Motor neuron (in vitro differentiated cells): ENCODE results near the gene TRAF3IP1. TPM values are rescaled to one million over a fixed set of nuclear protein-coding genes. Genes with fewer than 3 reads are reported as not detected.

ENCODE experiments used
- ATAC-seq, 8 experiments: fragments of 200-7000 bp; cut with Tn5 transposase; replicated peaks in 6 of 8; 2 replicates each; pipeline ENCODE4 v1.8.0; 2021; ENCODE audit warnings: mild to moderate bottlenecking in 8 of 8, moderate library complexity in 8 of 8
- H3K27ac ChIP-seq, 2 donors: fragments of 250-450 bp; sonication (Bioruptor Pico); 2 replicates each; pipeline ENCODE4 v1.9.0; 2021; ENCODE audit warnings: antibody characterized with exemption in 2 of 2, mild to moderate bottlenecking in 2 of 2, moderate library complexity in 1 of 2
- H3K4me1 ChIP-seq, 2 donors: fragments of 250-450 bp; sonication (Bioruptor Pico); replicated peaks in 1 of 2; 2 replicates each; pipeline ENCODE4 v1.6.1; 2021; ENCODE audit warnings: antibody characterized with exemption in 2 of 2, mild to moderate bottlenecking in 2 of 2, moderate library complexity in 1 of 2
- H3K4me3 ChIP-seq, 5 donors: fragments of 250-450 bp; sonication (Bioruptor Pico); 2 replicates each; pipeline ENCODE4 v1.9.0; 2021; ENCODE audit warnings: antibody characterized with exemption in 5 of 5, mild to moderate bottlenecking in 5 of 5, moderate library complexity in 4 of 5
- WGBS, 10 experiments: fragments of 450-650 bp; shearing (Covaris generic); methylation state at CpG; one replicate each; pipeline ENCODE4 v1.0.0; 2022; 5-methylcytosine and 5-hydroxymethylcytosine counted together
- in situ Hi-C, 9 experiments: fragments of 400-800 bp; cut with MboI; loops; one replicate each; pipeline ENCODE4 v1.15.0; 2021; ENCODE audit warnings: low sequenced_read_pairs in 9 of 9, low pct_unique_long_range_greater_than_20kb in 2 of 9; ENCODE audit not compliant: unreplicated experiment in 9 of 9
- total RNA-seq, 8 experiments: library from RNA; unstranded; fragments of 300-600 nt; gene quantifications; 2 replicates each; pipeline versions ENCODE4 v1.2.3 to v1.2.4, GENCODE V29; 2022

The TRAF3IP1 gene
- total RNA-seq, 8 experiments from 2014 or later = 5.3 to 16.6 (median 11.7) TPM

DNA sequence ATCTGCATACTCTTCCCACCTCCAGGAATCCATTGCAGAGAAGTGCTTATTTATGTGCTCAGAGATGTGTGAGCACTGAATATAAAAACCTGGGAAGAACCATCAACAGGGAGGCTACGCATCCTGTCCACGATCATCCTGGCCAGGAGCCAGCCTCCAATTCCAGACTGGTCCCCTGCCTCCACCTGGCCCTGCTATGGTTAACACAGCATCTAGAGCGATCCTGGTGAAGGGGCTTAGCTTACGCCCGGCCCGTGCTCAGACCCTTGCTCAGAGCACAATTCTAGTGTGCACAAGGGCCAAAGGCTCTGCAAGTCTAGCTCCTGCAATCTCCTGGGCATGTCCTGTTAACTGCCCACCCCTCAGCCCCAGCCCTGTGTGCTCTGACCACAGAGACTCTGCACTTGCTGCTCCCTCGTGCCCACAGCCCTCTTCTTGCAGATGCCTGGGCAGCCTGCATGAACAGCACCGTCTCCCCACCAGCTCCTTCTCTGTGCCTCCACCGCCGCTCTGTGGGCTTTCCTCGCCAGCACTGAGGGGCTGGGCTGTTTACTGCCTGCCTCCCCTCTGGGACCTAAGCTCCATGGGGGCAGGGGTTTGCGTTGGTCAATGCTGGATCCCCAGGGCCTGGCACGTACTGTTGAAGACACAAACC is 38.4 kb upstream of the TRAF3IP1 start:
- ATAC-seq = no peak
- 56 to 100% (median 95%) methylated on average over 1 to 8 of the region's 13 CpGs; no CpG with 5 or more reads in 3 of the 10 experiments for WGBS, 10 experiments
- Histone ChIP-seq H3K4me1 (peaks cover 20 to 24% of the 10 kb centered on the region in 2 donors), H3K27ac (no peak overlapping the region), H3K4me3 (no peak overlapping the region)
- in situ Hi-C loops = no loop called here

DNA sequence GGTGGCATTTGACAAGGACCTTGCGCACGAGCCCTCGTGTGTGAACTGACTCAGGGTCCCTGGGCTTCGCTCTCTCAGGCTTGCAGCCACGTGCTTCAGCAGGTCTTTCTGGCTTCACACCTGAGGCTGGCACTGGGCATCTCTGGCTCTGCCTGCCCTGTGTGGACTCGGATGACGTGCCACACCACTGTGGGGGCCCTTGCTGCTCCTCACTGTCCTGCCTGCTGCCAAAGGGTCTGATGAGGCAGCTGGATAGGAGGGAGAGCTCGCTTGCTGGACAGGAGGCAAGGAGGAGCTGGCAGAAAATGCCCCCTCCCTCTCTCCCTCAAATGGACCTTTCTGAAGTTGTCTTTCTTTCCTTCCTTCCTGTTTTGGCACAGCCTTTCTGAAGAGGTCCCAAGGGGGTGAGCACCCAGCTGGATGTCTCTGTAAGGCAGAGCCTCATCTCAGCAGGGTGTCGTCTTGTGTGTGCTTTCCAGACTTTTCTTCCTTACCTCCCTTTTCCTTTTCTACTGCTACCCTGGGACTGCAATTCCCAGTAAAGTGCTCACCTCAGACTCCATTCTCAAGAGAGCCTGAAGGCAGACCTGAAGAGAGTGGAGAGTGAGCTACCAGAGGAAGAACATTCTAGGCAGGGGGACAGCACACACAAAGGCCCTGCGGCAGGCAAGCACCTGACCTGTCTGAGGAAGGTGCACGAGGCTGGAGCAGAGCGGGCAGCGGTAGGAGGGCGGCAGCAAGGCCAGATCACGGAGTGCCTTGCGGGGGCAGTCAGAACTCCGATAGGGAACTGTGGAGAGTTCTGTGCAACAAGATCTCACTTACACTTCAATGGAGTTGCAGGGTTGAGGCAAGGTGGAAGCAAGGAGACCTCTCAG is 37.2 kb upstream of the TRAF3IP1 start:
- Histone ChIP-seq H3K4me1 (peaks cover 26 to 30% of the 10 kb centered on the region in 2 donors), H3K27ac (no peak overlapping the region), H3K4me3 (no peak overlapping the region)
- WGBS, 10 experiments = 67 to 100% (median 92%) methylated on average over 1 to 11 of the region's 17 CpGs; no CpG with 5 or more reads in 3 of the 10 experiments
- in situ Hi-C loops = no loop called here
- ATAC-seq = no peak

DNA sequence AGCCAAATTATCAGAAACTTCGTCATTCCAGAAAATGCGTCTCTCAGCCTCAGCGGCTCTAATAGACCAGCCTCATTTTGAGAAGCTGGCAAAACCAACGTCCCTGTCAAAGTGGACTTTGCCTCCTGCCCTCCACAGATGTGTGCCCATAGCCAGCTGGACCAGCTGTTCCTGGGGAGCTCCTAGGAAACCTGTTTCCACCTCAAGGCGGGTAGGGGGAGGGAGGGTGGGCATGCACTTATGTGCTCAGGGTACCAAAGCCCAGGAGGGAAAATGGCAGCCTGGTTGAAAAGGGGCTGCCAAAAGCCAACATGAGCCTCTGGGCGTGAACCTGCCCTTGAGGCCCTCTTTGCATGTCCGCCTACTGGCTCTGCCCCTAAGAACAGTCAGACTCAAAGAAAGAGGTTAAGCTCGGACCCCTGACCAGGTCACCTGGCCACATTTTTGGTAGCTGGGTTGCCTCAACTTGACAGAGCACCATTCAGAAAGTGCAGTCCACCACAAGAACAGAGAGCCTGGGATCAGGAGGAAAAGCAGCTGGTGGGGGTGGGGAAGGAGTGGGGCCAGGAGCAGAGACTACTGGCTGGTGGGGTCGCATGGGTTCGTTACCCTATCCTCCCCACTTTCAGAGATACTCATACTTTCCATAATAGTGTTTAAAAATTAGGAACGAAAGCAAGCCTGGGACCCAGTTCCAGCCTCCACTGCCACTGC is 35.4 kb upstream of the TRAF3IP1 start:
- H3K27ac ChIP-seq = no peak overlapping the region
- ATAC-seq = no peak
- H3K4me1 ChIP-seq = peaks cover 32 to 36% of the 10 kb centered on the region in 2 donors
- WGBS, 10 experiments = 40 to 100% (median 93%) methylated on average over 1 to 5 of the region's 11 CpGs; no CpG with 5 or more reads in 3 of the 10 experiments
- H3K4me3 ChIP-seq = no peak overlapping the region
- in situ Hi-C loops = no loop called here

DNA sequence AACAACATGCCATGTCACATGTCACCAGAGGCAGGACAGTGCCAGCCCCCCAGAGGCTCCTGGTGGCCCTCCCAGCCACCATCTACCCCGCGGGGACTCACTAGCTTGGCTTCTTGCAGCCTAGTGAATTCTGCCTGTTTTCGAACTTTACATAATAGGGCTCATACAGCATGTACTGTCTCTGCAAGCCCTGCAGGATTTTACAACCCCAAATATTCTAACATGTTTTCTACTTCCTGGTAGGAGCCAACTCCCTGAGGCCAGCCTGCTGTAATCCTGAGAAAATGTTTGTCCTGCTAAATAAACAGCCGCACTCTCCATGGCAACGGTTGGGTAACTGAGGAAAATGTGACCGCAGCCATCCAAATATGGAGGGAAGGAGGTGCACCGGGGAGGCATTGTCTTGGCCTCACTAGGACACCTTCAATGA is 34.6 kb upstream of the TRAF3IP1 start:
- in situ Hi-C loops = no loop called here
- H3K27ac ChIP-seq = no peak overlapping the region

DNA sequence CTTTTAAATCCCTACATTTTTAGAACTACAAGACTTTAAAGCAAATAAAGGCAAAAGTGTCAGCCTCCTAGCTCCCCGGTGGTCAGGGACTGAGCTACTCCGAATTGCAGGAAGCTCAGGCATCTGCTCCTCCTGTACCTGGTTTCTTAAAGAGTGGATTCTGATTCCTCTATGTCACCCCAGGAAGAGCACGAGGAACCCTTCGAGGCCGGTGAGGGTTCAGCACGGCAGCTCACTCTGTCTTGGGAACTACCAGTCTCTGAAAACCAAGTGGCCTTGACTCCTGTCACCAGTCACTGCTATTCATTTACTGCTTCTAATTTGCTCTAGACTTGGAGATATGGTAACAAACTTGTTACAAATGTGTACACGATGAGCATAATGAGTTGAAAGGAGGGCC is 34.2 kb upstream of the TRAF3IP1 start:
- Histone ChIP-seq H3K4me1 (peaks cover 37 to 39% of the 10 kb centered on the region in 2 donors), H3K27ac (peak overlapping the region in 1 of 2 donors; percentile 12), H3K4me3 (peak overlapping the region in 1 of 5 donors; percentile 9)
- in situ Hi-C loops = no loop called here
- no peak for ATAC-seq
- WGBS, 10 experiments = 0 to 40% (median 23%) methylated on average over 1 to 7 of the region's 7 CpGs; no CpG with 5 or more reads in 3 of the 10 experiments

More for the DNA sequence above, 34.6 kb upstream of the TRAF3IP1 start:
- WGBS, 10 experiments = 0 to 27% (median 5%) methylated on average over 3 to 5 of the region's 7 CpGs; no CpG with 5 or more reads in 3 of the 10 experiments
- peaks cover 37 to 39% of the 10 kb centered on the region in 2 donors for H3K4me1 ChIP-seq
- H3K4me3 ChIP-seq = no peak overlapping the region
- ATAC-seq = peak in 3 of 8 experiments; percentile 40 to 49 (median 46)

DNA sequence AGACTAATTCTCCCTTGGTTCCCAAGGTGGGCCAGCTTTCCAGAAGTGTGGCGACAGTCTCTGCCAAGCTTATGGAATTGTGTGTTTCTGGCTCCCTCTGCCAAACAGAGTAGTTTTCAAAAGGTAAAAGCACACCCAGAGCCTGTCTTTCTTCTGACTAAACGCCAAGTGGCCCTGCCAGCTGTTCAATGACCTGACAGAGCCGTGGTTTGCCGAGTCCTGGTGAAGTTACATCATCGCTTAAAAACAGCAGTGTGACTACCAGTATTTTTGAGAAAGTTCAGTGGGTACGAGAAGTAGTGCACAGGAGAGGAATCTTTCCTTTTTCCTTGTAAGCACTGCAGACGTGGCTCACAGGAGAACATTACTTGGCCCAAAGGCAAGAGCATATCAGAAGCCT is 33.8 kb upstream of the TRAF3IP1 start:
- no peak for ATAC-seq
- 25 to 86% (median 60%) methylated on average over 1 to 4 of the region's 7 CpGs; no CpG with 5 or more reads in 4 of the 10 experiments for WGBS, 10 experiments
- H3K4me1 ChIP-seq = peaks cover 37 to 39% of the 10 kb centered on the region in 2 donors
- peak overlapping the region in 1 of 2 donors; percentile 12 for H3K27ac ChIP-seq
- in situ Hi-C loops = no loop called here
- peak overlapping the region in 1 of 5 donors; percentile 84 for H3K4me3 ChIP-seq

DNA sequence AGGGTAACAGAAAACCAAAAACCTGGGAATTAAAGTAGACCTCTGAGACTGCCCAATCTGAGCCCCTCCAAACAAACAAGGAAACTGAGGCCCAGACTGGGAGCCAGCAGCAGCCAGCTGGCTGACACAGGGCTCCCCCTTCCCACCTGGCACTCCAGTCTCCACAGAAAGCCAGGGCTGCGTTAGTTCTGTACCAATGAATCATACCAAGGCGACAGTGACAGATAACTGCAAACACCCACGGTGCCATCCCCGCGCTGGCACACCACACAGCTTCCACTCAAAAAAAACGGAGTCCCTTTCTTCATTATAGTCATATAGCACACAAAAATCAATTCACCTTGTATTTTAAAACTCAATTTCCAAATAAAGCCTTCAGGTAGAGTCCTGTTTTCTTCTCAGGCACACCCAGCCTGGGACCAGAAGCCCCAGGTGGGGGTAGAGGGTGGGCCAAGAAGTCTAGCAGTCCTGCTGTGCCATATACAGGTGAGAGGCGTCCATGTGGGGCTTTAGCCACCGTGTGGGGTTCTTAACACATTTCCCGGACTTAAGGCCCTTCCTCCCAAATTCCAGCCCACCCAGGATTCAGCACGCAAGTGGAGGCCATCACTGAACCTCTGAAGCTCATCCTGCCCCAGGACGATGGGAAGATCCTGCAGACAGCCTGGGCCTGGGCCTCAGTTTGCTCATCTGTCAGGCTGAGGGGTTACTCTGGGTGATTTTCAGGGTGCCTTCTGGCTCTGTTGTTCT is 33.2 kb upstream of the TRAF3IP1 start:
- in situ Hi-C loops = no loop called here
- no peak overlapping the region for H3K27ac ChIP-seq
- H3K4me3 ChIP-seq = peak overlapping the region; percentile 54 to 84 (median 66)
- WGBS, 10 experiments = 29 to 80% (median 52%) methylated on average over 1 to 7 of the region's 11 CpGs; no CpG with 5 or more reads in 1 of the 10 experiments
- peaks cover 37 to 39% of the 10 kb centered on the region in 2 donors for H3K4me1 ChIP-seq
- ATAC-seq = no peak

DNA sequence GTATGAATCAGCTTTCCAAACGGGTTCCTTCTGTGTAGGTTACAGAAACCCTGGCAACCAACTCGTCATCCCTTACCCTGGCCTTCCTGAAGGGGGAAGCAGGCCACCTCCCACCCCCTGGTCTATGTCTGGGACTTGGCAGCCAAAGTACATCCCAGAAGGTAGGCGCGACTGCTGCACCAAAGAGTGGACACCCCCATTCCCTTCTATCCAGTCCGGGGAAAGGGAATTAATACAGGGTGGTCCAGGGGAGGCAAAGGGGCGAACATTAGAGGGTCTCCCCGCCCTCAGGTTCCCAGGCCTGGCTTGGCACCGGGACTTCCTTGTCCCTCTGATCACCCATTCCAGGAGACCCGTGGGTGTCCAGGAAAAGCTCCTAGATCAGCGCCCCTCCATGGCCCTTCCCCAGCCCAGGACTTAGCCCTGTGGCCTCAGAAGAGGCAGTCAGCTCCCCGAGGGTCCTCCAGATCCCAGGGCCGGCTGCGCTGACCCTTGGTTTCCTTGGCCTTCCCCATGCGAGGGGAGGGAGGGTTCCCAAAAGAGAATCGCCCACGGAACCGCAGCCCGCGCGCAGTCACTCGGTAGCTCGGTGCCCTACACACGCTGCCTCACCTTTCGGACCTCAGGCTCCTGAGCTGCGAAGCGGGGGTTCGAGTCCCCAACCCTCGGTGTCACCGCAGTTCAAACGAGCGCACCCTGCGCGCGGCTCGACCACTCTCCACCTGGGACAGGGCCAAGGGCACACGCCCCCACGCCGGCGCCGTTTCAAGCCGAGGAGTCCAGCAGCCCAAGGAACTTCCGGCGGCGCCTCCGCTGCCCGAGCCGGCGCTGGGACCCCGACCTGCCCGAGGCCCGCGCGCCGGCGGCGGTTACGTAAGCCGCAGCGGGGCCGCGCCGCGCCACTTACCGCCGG is 32.3 kb upstream of the TRAF3IP1 start, which contains the start of gene PER2:
PER2 (minus strand) TSS at position 874 of the 913 bp plus-strand sequence. CDS start 10,674 bp downstream, outside the sequence.
- in situ Hi-C loops = no loop called here
- 0 to 40% (median 13%) methylated on average over 1 to 7 of the region's 65 CpGs; no CpG with 5 or more reads in 4 of the 10 experiments for WGBS, 10 experiments
- Histone ChIP-seq H3K27ac (peak within 1 kb of the TSS; percentile 84 to 94), H3K4me3 (peak within 1 kb of the TSS; percentile 54 to 84 (median 66)), H3K4me1 (peaks cover 37 to 39% of the 10 kb centered on the region in 2 donors)
- peak; percentile 28 to 57 (median 40) for ATAC-seq

DNA sequence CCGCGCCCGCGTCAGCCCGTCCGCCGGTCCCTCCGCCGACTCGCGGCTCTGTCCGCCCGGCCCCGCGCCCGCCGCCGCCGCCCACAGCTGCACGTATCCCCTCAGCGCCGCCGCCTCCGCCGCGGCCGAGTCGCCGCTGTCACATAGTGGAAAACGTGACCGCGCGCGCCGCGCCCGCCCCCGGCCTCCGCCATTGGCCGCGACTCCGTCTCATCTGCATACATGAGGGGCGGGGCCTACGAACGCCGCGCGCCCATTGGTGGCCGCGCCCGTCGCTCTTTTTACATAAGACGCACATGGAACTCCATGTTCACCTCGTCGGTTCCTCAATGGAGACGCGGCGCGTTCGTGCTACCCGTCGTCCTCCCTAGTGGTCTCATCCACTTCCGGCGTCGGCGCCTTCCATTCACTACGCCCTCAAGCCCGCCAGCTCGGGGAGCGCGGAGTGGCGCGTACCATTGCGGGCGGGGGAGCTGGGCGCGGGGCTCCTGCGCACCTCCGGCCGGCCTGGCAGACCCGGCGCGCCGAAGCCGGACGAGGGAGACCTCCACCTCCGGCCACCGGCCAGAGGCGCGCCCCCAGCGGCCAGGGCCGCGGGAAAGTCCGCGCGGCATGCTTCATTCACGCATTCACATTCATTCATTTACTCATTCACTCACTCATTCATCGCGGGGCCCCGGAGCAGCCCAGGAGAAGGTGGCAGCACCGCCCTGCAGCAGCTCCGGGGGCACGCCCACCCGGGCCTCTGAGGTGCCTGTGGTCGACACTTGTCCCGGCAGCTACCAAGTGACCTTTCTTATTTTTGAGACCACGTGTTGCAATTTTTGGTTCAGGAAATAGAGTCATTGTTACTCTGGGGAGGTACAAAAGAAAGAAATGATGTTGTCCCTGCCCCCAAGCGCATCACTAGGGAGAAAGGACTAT is 31.4 kb upstream of the TRAF3IP1 start:
- Histone ChIP-seq H3K4me1 (peaks cover 37 to 39% of the 10 kb centered on the region in 2 donors), H3K4me3 (peak overlapping the region; percentile 54 to 84 (median 66)), H3K27ac (peak overlapping the region; percentile 84 to 94)
- in situ Hi-C loops = no loop called here
- 0 to 3% (median 0%) methylated on average over 4 to 15 of the region's 108 CpGs; no CpG with 5 or more reads in 4 of the 10 experiments for WGBS, 10 experiments
- ATAC-seq = peak; percentile 73 to 90 (median 87)

DNA sequence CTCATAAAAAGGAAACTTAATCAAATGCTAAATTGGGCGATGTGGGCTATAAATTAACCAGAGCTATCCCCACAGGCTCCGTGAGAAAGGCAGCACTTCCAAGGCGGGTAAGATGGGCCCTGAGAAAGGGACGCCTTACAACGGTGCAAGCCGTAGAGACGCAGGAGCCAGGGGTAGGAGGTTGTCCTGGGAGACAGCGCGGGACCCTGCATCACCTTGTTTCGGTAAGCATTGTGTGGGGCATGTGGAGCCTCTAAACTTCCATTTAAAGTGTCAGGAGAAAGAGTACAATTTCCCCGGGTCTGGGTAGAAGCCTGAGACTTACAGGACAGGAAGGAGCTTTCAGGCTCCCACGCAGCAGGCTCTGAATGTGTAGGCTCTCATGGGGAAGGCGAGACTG is 30.7 kb upstream of the TRAF3IP1 start:
- ATAC-seq = no peak
- WGBS, 10 experiments = 0 to 50% (median 26%) methylated on average over 1 to 11 of the region's 13 CpGs; no CpG with 5 or more reads in 1 of the 10 experiments
- peak overlapping the region; percentile 54 to 84 (median 66) for H3K4me3 ChIP-seq
- peaks cover 37 to 38% of the 10 kb centered on the region in 2 donors for H3K4me1 ChIP-seq
- no peak overlapping the region for H3K27ac ChIP-seq
- in situ Hi-C loops = no loop called here
